HT-29 (cell line): ENCODE data around the gene LCK. TPM values are rescaled to one million over a fixed set of nuclear protein-coding genes. Genes with fewer than 3 reads are reported as not detected.
"Not testable (repeated sequence)": the region's sequence is repeated elsewhere in the genome, so short reads cannot be mapped to it uniquely, and the experiment has no call there.

Experiments
- DNase-seq: peaks from one replicate; pipeline ENCODE4 v3.0.0-alpha.2; 2015; ENCODE audit warnings: low spot score
- total RNA-seq: library from RNA; depleted of rRNA; stranded (reverse); fragments of >200 nt; shearing (Covaris generic); gene quantifications from 2 replicates; pipeline ENCODE4 v1.2.3, GENCODE V29; 2014

LCK gene
- total RNA-seq, 1 experiment from 2014 or later = 0.33 TPM

- DNase-seq = no peak
Measured at GRCh38 chr1:32239790-32240139, 11.3 kb upstream of the LCK start.

- peak; percentile 72 for DNase-seq
Measured at GRCh38 chr1:32240140-32240951, 10.7 kb upstream of the LCK start.

GRCh38 chr1:32241001-32241763, 9.9 kb upstream of the LCK start:
- DNase-seq = peak; percentile 70

- DNase-seq = no peak
Measured at GRCh38 chr1:32242341-32242851, 8.7 kb upstream of the LCK start.

- no peak for DNase-seq
Measured at GRCh38 chr1:32246888-32247273, 4.2 kb upstream of the LCK start, which contains the start of gene FAM167B. Gene FAM167B, plus strand, starts transcription at chr1:32247222. Its CDS starts 200 bp downstream, at chr1:32247422.

- no peak for DNase-seq
Measured at GRCh38 chr1:32247452-32247851, 3.6 kb upstream of the LCK start.

- peak; percentile 79 for DNase-seq
Measured at GRCh38 chr1:32247983-32248889, 2.8 kb upstream of the LCK start.

GRCh38 chr1:32249831-32250525, 1.1 kb upstream of the LCK start:
- DNase-seq = no peak

- no peak for DNase-seq
Measured at GRCh38 chr1:32255072-32256071, 4.3 kb downstream of the LCK start.

GRCh38 chr1:32256473-32257226, 5.6 kb downstream of the LCK start:
- DNase-seq = no peak

- DNase-seq = no peak
Measured at GRCh38 chr1:32257227-32257508, 6.1 kb downstream of the LCK start.

GRCh38 chr1:32263236-32263593, 12.2 kb downstream of the LCK start:
- DNase-seq = not testable (repeated sequence)

- no peak for DNase-seq
Measured at GRCh38 chr1:32263744-32264143, 12.7 kb downstream of the LCK start.

GRCh38 chr1:32265846-32266245, 14.8 kb downstream of the LCK start:
- no peak for DNase-seq

GRCh38 chr1:32266921-32267591, 16.0 kb downstream of the LCK start:
- DNase-seq = no peak

- no peak for DNase-seq
Measured at GRCh38 chr1:32269744-32270143, 18.7 kb downstream of the LCK start.

GRCh38 chr1:32272557-32273390, 21.7 kb downstream of the LCK start:
- DNase-seq = no peak
